NCI-H2029 treated with DMSO at 0.1 percent for 48 hours (cell line): Measurements from ENCODE around the gene RHBDD2.
"Not testable (repeated sequence)": the region's sequence is repeated elsewhere in the genome, so short reads cannot be mapped to it uniquely, and the experiment has no call there.

ENCODE experiments used
- DNase-seq: peaks from one replicate; lab custom pipeline; 2025; lab: John Stamatoyannopoulos, UW

The RHBDD2 gene

GRCh38 chr7:75878769-75879611, at the start of gene RHBDD2:
TSS of gene RHBDD2 (plus strand) at chr7:75879034. CDS start at chr7:75879083, 49 bp downstream.
- peak; percentile 22 for DNase-seq

GRCh38 chr7:75829656-75830055, 49.2 kb upstream of the RHBDD2 start:
- not testable (repeated sequence) for DNase-seq

DNA sequence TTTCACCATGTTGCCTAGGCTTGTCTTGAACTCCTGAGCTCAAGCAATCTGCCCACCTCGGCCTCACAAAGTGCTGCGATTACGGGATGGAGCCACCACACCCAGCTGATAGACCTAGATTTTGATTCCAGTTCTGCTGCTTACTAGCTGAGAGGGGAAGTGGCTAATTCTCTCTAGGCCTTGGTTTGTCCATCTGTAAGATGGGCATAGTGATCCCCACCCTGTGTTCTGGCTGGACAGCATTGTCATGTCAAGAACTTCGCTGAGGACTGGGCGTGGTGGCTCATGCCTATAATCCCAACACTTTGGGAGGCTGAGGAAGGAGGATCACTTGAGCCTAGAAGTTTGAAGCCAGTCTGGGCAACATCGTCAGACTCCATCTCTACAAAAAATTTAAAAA, 47.9 kb upstream of the RHBDD2 start:
- no peak for DNase-seq

GRCh38 chr7:75833662-75834061, 45.2 kb upstream of the RHBDD2 start:
- not testable (repeated sequence) for DNase-seq

- DNase-seq: no peak
Observed at GRCh38 chr7:75835688-75836285, 43.0 kb upstream of the RHBDD2 start.

- no peak for DNase-seq
Observed at GRCh38 chr7:75836798-75837197, 42.0 kb upstream of the RHBDD2 start.

DNA sequence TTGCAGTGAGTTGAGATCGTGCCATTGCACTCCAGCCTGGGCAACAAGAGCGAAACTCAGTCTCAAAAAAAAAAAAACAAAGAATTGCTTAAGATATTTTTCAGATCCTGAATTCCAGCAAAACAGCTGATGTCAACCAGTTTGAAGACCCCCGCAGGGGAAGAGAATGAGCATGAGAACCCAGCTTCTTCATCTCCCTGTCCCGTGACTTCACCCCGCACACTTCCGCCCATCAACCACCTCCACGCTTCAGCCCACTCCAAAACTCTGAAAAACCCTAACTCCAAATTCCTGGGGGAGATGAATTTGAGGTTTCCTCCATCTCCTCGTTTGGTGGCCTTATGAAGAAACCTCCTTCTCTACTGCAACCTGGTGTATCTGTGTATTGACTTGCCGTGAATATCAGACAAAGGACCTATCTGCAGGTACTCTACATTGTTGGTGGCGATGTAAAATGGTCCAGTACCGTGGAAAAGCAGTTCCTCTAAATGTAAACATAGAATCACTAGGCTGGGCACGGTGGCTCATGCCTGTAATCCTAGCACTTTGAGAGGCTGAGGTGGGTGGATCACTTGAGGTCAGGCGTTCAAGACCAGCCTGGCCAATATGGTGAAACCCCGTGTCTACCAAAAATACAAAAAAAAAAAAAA, 40.4 kb upstream of the RHBDD2 start:
- DNase-seq: not testable (repeated sequence)

DNA sequence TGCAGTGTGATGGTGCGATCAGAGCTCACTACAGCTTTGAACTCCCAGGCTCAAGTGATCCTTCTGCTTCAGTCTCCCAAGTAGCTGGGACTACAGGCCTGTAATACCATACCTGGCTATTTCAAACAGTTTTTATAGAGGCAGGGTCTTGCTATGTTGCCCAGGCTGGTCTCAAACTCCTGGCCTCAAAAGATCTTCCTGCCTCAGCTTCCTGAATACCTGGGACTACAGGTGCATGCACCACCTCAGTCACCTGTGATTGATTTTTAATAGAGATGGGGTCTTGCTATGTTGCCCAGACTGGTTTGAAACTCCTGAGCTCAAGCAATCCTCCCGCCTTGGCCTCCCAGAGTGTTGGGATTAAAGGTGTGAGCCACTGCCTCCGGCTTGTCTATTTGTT, 38.8 kb upstream of the RHBDD2 start:
- no peak for DNase-seq

DNA sequence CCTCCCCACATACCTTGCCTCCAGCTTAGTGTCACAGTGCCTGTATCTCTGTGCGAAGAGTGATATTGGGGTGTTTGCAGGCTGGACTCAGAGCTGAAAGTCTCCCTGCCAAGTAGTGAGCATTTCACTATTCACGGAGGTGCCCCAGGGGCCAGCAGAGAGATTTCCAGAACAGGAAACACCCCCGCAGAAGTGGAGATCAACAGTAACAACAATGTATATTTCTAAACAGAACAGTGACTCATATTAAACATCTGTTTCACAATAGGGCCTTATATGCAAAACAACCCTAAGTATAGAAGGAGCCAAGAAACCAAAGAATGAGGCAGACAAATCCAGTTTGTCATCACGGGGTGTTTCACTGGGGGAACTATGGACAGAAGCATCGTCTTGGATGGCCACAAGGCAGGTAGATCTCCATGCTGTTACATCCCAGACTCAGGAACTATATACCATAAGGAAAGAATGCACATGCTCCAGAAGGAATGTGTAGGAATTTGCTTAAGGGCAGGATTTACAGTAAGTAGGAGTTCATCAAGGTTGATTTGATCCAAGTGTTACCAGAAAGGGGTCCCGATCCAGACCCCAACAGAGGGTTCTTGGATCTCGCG, 35.9 kb upstream of the RHBDD2 start:
- no peak for DNase-seq

DNA sequence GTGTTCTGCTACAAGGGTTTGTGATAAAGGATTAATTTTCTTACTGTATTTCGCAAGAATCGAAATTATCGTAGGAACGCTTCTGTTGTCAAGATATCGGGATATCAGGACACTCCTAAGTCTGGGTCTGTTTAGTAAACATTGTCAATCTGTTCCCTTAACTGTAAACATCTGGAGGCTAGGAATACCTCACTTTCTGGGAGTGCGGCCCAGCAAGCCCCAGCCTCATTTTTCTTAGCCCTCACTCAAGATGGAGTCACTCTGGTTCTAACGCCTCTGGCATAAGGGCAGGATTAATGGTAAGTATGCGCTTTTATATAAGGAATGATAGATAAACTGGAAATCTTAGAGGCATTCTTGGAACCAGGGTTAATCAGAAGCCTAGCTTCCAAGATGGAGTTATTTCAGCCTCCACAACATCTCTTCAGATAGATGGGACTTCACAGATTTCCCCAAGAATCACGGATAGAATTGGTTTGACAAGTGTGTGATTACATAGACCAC, 35.2 kb upstream of the RHBDD2 start:
- DNase-seq: no peak

GRCh38 chr7:75844158-75844557, 34.7 kb upstream of the RHBDD2 start:
- no peak for DNase-seq

GRCh38 chr7:75845132-75845531, 33.7 kb upstream of the RHBDD2 start:
- not testable (repeated sequence) for DNase-seq

- no peak for DNase-seq
Observed at GRCh38 chr7:75847707-75848106, 31.1 kb upstream of the RHBDD2 start.

- no peak for DNase-seq
Observed at GRCh38 chr7:75849573-75849972, 29.3 kb upstream of the RHBDD2 start.

- DNase-seq: no peak
Observed at GRCh38 chr7:75850235-75850634, 28.6 kb upstream of the RHBDD2 start.

DNA sequence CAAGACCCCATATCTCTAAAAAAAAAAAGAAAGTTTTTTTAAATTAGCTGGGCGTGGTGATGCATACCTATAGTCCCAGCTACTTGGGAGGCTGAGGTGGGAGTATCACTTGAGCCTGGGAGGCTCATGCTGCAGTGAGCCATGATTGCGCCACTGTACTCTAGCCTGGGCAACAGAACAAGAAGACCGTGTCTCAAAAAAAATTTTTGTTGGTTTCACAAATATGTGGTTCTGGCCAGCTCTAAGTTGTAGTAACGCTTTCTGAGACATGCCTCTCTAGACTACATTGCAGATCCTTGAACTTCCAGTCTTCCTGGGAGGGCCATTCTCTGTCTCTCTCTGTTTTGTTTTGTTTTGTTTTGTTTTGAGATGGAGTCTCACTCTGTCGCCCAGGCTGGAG, 24.6 kb upstream of the RHBDD2 start:
- DNase-seq: no peak

DNA sequence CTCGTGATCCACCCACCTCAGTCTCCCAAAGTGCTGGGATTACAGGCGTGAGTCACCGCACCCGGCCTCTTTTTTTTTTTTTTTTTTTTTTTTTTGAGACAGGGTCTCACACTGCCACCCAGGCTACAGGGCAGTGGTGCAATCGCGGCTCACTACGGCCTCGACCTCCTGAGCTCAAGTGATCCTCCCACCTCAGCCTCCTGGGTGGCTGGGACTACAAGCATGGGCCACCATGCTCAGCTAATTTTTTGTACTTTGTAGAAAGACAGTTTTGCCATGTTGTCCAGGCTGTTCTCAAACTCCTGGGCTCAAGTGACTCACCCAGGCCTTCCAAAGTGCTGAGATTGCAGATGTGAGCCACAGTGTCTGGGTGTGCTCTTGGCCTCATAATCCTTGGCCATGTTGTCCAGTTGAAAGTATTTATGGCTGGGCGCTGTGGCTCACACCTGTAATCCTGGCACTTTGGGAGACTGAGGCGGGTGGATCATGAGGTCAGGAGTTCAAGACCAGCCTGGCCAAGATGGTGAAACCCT, 24.0 kb upstream of the RHBDD2 start:
- not testable (repeated sequence) for DNase-seq

- no peak for DNase-seq
Observed at GRCh38 chr7:75856536-75856935, 22.3 kb upstream of the RHBDD2 start.

DNA sequence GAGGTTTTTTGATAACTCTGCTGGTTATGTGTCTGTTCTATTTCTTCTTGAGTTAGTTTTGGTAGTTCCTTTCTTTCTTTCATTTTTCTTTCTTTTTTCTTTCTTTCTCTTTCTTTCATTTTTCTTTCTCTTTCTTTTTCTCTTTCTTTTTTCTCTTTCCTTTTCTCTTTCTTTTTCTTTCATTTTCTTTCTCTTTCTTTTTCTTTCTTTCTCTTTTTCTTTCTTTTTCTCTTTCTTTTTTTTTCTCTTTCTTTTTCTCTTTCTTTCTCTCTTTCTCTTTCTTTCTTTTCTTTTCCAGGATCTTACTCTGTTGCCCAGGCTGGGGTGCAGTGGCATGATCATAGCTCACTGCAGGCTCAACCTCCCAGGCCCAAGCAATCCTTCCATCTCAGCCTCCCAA, 20.4 kb upstream of the RHBDD2 start:
- DNase-seq: no peak

DNA sequence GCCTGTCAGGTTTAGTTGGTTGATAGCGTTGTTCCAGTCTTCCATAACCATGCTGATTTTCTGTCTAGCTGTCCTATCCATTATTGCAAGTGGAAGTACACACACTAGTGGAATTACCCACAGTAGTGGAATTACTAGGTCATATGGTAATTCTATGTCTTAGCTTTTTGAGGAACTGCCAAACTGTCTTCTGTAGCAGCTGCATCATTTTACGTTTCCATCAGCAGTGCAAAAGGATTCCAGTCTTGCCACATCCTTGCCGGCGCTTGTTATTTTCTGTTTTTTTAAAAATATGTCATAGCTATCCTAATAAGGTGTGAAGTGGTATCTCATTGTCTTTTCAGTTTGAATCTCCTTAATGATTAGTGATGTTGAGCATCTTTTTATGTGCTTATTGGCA, 17.2 kb upstream of the RHBDD2 start:
- no peak for DNase-seq

GRCh38 chr7:75864251-75864650, 14.6 kb upstream of the RHBDD2 start:
- DNase-seq: not testable (repeated sequence)

DNA sequence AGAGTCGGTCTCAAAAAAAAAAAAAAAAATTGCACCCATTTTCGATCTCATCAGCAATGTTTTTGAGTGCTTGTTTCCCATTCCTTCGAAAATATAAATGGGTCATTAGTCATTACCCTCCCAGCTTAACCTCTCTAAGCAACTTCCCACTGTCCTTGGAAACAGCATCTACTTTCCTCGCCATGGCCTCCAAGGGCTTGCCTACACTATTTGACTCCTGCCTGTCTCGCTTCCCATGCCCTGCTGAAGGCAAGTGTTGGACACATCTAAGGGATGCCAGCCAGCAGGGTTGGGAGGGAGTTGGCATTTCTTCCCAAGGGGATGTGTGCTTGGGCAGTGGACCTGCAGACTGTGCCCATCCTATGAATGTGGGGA, 12.7 kb upstream of the RHBDD2 start:
- DNase-seq: no peak
